ENCODE measurements around the gene ITPRIPL2. TPM values are rescaled to one million over a fixed set of nuclear protein-coding genes. Genes with fewer than 3 reads are reported as not detected.

The ITPRIPL2 gene
- polyA plus RNA-seq, 1 donor: 21.3 TPM

GRCh38 chr16:19119564-19119963 is 5.8 kb downstream of the ITPRIPL2 start:
- DNase-seq (ENCODE audit: low read depth): no peak

GRCh38 chr16:19123535-19124178 is 9.9 kb downstream of the ITPRIPL2 start:
- DNase-seq (ENCODE audit: low read depth): no peak

- no peak for DNase-seq (ENCODE audit: low read depth)
Measured at GRCh38 chr16:19126300-19126699, 12.5 kb downstream of the ITPRIPL2 start.

- DNase-seq (ENCODE audit: low read depth): no peak
Measured at GRCh38 chr16:19127205-19127604, 13.4 kb downstream of the ITPRIPL2 start.

GRCh38 chr16:19127674-19128131 is 13.9 kb downstream of the ITPRIPL2 start:
- no peak for DNase-seq (ENCODE audit: low read depth)

DNA sequence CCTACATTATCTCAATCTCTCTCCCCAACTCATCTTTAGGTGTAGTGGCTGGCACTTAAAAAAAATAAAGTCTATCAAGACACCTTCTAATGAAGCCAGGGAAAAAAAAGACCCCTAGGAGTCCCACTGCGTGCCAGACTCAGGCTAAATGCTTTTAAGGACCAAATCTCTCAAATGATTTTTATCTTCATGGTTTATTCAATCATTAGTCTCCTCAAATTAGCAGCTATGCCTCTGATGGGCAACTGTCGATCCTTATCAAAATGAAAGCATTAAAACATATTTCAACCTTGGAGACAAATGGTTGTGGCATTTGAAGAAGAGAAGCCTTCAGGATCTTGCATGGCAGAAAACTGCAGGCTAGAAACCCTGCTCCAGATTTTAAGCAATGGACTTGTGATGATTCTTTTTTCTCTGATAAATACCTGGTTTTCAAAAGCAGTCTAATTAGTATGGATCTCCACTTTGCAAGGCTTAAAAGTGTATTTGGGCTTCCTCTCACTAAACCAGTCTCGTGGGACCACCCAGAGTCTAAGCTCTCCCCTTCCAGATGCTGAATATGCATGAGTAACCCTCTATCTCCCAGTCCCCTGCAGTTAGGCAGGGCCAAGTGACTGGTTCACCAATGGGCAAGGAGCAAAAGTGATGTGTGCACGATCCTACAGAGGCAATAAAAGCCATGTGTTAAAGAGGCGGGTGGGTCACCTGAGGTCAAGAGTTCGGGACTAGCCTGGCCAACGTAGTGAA is 14.9 kb downstream of the ITPRIPL2 start:
- DNase-seq (ENCODE audit: low read depth): no peak

DNA sequence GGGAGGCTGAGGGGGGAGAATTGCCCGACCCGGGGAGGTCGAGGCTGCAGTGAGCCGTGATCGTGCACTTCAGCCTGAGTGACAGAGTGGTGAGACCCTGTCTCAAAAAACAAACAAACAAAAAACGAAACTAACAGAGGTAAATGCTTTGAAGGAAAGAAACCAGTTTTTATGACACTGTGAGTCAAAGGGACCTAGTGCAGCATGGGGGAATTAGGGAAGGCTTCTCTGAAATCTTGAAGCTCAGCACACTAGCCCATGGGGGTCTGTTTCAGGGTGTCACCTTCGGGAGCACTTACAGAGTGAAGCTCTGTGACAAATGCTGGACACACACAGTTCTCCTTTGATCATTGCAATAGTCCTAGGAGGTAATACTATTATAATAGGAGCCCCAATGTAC is 16.6 kb downstream of the ITPRIPL2 start:
- no peak for DNase-seq (ENCODE audit: low read depth)

- DNase-seq (ENCODE audit: low read depth): no peak
Measured at GRCh38 chr16:19130852-19131824, 17.4 kb downstream of the ITPRIPL2 start.

- DNase-seq (ENCODE audit: low read depth): no peak
Measured at GRCh38 chr16:19131825-19132218, 18.1 kb downstream of the ITPRIPL2 start.

GRCh38 chr16:19132255-19132654 is 18.5 kb downstream of the ITPRIPL2 start:
- no peak for DNase-seq (ENCODE audit: low read depth)

- DNase-seq (ENCODE audit: low read depth): no peak
Measured at GRCh38 chr16:19132898-19133297, 19.1 kb downstream of the ITPRIPL2 start.

DNA sequence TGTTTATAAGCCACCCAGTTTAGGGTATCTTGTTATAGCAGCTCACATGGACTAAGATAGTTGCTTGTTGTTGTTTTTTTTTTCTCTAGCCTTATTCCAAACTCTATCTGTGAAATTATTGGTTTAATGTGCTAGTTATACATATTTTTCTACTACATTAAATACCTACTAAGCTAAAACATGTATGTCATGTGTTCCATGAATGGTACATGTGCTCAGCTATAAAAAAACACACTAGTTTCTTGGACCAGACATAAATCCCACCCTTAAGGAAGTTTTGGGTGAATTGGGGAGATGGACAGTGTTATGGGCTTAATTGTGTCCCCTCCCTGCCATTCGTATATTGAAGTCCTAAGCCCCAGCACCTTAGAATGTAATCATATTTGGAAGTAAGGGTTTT is 19.8 kb downstream of the ITPRIPL2 start:
- DNase-seq (ENCODE audit: low read depth): no peak

DNA sequence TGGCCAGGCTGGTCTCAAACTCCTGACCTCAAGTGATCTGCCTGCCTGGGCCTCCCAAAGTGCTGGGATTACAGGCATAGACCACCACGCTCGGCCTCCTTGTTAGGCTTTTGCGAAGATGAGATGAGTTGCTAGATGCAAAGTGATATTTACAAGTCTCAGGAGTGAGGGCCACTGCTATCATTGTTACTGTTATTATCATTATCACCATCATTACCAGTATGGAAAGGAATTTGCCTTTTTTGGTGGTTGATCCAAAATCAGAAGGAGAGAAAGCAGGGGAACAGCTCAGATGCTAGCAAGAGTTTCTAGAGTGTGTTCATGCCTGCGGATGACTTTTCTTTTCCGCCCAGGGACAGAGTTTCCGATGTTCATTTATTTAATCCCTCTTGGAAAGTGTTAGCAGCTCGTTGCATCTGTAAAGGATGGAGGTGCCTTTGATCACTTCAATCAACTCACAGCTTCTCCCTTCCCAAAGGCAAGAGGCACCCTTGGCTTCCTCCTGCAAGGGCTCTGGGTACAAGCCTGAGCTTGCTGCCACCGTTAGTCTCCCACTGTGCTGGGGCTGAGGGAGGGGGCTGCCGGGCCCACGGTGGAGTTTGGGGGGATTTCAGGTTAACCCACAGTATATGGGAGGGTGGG is 21.6 kb downstream of the ITPRIPL2 start:
- no peak for DNase-seq (ENCODE audit: low read depth)

GRCh38 chr16:19135896-19136438 is 22.2 kb downstream of the ITPRIPL2 start:
- DNase-seq (ENCODE audit: low read depth): no peak

- no peak for DNase-seq (ENCODE audit: low read depth)
Measured at GRCh38 chr16:19136549-19137196, 22.9 kb downstream of the ITPRIPL2 start.

DNA sequence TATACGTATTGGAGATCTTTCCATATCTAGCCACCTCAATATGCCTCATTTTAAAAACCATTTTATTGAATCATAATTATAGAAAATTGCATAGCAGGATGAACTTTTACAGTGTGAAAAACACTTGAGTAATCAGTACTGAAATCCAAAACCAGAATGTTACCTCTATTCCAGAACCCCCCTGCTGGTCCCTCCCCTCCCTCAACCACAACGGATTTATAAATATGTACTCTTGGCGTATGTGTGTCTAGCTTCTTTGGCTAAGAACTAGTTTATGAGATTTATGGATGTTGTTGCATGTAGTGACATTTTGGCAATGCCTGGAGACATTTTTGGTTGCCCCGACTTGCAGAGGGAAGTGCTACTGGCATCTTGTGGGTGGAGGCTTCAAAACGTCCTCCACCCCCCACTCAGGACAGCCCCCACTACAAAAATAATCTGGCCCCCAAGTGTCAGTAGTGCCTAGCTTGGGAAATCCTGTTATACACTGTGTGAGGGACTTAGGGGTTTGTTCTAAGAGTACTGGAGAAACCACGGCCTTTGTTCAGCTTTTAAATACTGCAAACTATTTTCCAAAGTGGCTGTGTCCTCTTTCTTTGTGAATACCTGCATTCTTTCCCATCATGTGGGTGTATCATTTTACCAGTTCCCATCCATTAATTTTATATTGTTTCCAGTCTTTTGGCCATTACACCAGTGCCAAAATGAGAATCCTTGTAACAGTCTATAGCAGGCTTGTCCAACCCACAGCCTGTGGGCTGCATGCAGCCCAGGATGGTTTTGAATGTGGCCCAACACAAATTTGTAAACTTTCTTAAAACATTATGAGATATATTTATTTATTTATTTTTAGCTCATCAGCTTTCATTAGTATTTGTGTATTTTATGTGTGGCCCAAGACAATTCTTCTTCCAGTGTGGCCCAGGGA is 23.7 kb downstream of the ITPRIPL2 start:
- no peak for DNase-seq (ENCODE audit: low read depth)

- no peak for DNase-seq (ENCODE audit: low read depth)
Measured at GRCh38 chr16:19138601-19139000, 24.8 kb downstream of the ITPRIPL2 start.

GRCh38 chr16:19139436-19140091 is 25.8 kb downstream of the ITPRIPL2 start:
- DNase-seq (ENCODE audit: low read depth): no peak

- DNase-seq (ENCODE audit: low read depth): no peak
Measured at GRCh38 chr16:19140396-19140795, 26.6 kb downstream of the ITPRIPL2 start.
